GM12892 (cell line): ENCODE results near the gene FXYD4.

ENCODE experiments used
- POLR2A ChIP-seq: IDR thresholded peaks from 2 replicates; pipeline ENCODE4 v1.6.1; 2011; ENCODE audit warnings: low read depth, low read length, control low read depth
- POLR2AphosphoS5 ChIP-seq: IDR thresholded peaks from 2 replicates; pipeline ENCODE4 v1.6.1; 2011; ENCODE audit warnings: low read depth, low read length, control low read depth

- TF ChIP-seq POLR2A = no peak
- no peak for TF ChIP-seq POLR2AphosphoS5
Observed at GRCh38 chr10:43351301-43351700, 20.1 kb upstream of the FXYD4 start.
